ENCODE data around the gene KCNN3.

DNA sequence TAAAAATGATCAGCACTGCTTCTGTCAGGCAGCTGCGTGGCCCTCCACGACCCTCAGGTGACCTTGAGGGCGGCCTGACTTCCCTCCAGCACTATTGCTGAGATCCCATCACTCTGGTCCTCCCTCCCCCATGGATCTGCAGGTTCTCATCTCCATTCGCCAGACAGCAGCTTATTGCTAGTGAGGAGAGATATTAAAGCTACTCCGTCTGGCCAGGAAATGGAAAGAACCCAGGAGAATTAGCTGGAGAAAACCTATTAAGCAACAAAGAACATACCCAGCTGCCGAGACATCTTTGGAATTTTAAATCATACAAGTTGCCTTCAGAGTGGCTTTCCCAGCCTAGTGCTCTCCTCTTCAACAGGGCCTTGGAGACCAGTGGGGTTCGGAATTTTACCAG is 25.7 kb upstream of the KCNN3 start:
- TF ChIP-seq POLR2A (IDR thresholded peaks at IDR 0.05; ENCODE audit: low read depth, low read length) (no peak), POLR2AphosphoS5 (IDR thresholded peaks at IDR 0.05; ENCODE audit: low read depth, low read length) (no peak), TAF1 (IDR thresholded peaks at IDR 0.05; ENCODE audit: low read depth, low read length) (no peak), SPI1 (IDR thresholded peaks at IDR 0.05; ENCODE audit: low read depth, low read length) (no peak), POU2F2 (IDR thresholded peaks at IDR 0.05; ENCODE audit: low read depth, low read length) (no peak)

Data from GM12891 (cell line).